ENCODE measurements around the gene FAIM2.

FAIM2 gene

DNA sequence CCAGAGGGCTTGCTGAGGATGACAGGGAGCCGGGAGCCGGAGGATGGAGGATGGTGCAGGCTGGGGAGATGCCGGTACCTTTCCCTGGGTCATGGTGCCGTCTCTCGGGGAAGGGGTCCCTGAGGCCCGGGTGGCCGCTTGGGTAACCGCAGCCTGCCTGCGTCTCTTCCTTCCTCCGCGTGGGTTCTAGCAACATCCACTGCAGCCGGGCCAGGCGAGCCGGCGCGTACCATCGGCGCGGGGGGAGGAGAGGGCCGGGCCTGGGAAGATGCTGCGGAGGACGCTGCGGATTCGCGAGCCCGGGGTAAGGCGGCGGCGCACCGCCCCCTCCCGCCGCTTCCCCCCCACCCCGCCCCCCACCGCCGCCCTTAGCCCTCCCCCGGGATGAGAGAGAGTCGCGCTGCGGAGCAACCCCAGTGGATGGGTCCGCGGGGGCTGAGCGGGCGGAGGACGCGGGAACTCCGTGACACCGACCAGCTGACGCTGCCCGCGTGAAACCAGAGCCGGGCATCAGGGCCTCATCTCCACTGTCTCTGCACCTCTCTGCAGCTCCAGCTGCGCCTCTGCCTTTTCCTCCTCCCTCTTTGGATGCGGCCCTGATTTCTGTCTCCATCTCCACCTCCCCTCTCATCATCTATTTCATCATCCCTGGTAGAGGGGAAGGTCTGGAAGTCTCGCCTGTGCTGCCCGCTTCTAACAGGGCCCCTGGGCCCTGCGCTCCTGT lies at the start of gene FAIM2:
Gene FAIM2, minus strand, starts transcription at position 201 of the 724 bp plus-strand sequence. Its CDS starts 108 bp downstream, at position 93.
- DNase-seq = no peak

- DNase-seq = no peak
These were observed 49.5 kb upstream of the FAIM2 start for GRCh38 chr12:49953151-49953550.

DNA sequence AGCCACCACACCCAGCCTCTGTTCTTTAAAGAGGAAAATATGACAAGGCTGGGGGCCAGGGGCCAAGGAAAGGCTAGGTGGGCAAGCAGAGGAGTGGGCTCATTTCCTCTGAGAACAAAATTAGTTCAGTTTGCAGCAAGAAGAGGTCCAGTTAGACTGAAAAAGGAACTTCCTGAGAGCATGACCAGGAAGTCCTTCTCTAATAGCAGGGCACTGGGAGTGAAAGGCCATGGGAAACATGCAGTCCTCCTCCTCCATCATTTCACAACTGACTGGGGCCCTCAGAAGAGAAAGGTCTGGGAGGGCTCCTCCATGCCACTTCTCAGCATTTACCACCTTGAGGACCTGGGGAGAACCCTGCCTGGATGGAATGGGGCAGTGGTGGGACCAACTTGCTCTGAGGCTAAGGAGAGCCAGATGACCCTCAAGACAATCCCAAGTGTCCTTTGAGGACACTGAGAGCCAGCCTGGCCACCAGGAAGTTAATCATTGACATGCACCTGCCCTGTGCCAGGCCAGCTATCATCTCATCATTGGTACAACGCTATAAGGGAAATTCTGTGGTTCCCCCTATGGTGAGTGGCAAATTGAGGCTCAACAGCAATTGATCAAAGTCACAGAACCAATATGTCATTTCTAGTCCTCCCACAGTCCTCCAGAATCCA lies 48.8 kb upstream of the FAIM2 start:
- no peak for DNase-seq

GRCh38 chr12:49951411-49952240 lies 47.9 kb upstream of the FAIM2 start:
- no peak for DNase-seq

DNA sequence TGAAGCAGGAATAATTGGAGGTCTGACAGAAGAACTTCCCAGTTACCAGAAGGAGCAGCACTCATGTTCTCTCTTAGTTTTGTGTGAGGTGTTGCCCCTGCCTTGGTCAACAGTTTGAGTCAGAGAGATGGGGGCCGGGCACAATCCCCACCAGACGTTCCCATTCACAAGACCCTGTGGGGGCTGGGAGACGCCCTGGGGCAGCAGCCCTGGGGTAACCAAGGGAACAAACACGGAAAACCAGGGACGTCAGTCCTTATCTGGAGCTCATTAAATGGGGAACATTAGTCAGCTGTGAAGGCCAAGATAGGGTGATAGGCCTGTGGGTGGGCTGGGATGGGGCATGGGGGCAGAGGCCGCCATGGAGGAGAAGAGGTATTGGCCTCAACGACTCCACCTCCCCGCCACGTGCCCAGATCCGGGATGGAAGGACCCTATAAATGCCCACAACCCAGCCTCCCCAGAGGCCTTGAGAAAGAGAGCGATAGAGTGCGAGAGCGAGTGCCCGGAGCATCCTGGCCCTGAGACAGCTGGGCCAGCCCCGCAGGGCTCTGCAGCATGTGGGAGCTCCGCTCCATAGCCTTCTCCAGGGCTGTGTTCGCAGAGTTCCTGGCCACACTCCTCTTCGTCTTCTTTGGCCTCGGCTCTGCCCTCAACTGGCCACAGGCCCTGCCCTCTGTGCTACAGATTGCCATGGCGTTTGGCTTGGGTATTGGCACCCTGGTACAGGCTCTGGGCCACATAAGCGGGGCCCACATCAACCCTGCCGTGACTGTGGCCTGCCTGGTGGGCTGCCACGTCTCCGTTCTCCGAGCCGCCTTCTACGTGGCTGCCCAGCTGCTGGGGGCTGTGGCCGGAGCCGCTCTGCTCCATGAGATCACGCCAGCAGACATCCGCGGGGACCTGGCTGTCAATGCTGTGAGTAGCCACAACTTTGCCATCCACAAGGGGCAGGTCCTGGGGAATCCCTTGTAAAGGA lies 46.9 kb upstream of the FAIM2 start, which contains the start of gene AQP2:
Gene AQP2, plus strand, starts transcription at position 465 of the 979 bp plus-strand sequence. Its CDS starts 94 bp downstream, at position 559.
- DNase-seq = no peak

DNA sequence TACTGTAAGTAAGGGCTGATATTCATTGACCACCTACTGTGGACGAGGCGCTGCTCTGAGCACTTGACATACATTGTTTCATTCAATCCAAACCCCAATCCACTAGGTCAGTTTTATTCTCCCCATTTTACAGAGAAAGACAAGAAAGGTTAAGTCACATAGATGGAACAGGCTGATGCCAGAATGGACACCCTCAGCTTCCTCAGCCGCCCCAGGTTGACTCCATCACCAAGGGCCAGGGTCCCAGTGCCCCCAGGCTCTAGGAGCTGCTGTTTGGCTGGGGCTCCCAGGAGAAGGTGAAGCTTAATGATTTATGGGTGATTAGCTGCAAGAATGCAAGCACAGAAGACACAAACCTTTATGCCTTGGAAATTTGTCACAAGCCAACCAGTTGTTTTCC lies 46.2 kb upstream of the FAIM2 start:
- DNase-seq = no peak

- DNase-seq = no peak
These were observed 45.5 kb upstream of the FAIM2 start for GRCh38 chr12:49948866-49949845.

- DNase-seq = no peak
These were observed 44.0 kb upstream of the FAIM2 start for GRCh38 chr12:49947593-49948226.

DNA sequence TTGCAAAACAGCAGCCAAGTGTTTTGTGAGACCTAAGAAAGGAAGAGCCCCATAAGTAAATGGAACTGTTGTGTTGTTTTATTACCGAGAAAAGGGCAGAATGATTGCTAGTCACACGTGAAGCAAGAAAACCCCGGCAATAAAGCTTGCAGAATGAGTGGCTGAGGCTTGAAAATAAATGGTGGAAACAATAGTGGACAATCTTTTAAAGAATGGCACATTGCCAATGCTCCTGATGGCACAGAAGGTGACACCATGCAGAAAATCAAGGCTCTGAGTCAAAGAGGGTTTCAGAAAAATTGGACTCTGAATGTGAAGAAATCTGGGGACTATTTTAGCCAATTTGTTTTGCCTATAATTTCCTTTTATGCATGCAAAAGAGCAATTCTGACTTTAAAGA lies 42.8 kb upstream of the FAIM2 start:
- DNase-seq = no peak

- no peak for DNase-seq
These were observed 42.4 kb upstream of the FAIM2 start for GRCh38 chr12:49946086-49946485.

DNA sequence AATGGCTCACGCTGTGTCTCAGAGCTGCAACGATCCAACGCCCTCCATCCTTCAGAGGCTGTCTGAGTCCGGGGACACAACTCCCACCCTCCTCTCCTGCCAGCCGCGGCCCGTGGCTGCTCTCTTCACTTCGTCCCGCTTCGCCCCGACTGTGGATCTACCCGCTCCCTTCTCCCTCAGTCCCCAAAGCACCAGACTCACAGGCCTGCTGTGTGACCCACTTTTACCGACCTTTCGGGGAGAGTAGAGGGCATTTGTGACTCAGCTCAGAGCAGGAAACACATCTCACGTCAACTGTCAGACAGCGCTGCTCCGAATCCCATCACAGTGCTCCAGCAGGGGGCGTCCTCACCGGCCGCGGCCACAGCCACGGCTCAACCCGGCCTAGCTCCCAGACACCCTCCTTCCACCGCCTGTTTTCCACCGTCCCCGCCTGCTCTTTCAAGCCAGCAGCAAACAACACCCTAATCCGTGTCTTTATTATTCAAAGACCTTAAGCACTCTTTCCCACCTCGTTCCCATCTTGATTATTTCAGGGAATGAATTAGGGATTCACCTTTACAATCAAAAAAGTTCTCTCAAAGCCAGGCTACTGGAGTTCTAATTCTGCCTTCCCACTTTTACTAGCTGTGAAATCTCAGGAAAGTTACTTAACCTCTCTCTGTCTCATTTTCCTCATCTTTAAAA lies 41.8 kb upstream of the FAIM2 start:
- DNase-seq = peak in 1 of 2 experiments; percentile 69

- no peak for DNase-seq
These were observed 41.0 kb upstream of the FAIM2 start for GRCh38 chr12:49944718-49945117.

- DNase-seq = no peak
These were observed 40.3 kb upstream of the FAIM2 start for GRCh38 chr12:49944046-49944445.

GRCh38 chr12:49943625-49943960 lies 39.9 kb upstream of the FAIM2 start:
- DNase-seq = no peak

DNA sequence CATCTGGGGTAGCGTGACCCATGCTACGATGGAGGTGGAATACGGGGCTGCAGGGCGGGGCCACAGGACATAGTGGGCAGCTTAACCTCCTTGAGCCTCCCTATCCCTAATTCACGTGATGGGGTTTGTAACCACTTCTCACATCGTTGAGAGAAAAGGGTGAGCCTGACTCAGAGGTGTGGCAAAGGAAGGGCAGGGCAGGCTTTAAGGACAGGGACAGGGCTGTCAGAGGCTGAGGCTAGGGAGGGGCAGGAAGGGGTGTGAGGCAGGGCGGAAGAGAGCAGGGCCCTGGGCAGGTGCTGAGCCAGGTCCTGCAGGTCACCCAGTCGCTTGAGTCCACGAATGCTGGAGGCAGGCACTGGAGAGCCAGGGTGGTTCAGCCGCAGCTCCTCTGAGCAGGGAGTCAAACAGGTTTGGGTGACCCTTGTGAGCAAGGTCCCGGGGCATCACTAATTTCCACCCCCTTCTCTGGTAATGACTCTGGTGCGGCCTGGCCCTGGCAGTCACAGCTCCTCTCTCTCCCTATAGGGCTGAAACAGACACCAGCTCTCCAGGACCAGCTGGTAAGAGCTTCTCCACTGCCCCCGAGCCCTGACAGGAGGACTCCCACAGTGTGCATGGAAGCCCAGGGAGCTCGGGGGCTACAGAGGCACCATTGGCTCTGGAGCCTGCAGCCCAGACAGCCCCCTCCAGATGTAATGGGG lies 39.4 kb upstream of the FAIM2 start:
- DNase-seq = no peak

GRCh38 chr12:49942512-49942893 lies 38.8 kb upstream of the FAIM2 start:
- DNase-seq = no peak

DNA sequence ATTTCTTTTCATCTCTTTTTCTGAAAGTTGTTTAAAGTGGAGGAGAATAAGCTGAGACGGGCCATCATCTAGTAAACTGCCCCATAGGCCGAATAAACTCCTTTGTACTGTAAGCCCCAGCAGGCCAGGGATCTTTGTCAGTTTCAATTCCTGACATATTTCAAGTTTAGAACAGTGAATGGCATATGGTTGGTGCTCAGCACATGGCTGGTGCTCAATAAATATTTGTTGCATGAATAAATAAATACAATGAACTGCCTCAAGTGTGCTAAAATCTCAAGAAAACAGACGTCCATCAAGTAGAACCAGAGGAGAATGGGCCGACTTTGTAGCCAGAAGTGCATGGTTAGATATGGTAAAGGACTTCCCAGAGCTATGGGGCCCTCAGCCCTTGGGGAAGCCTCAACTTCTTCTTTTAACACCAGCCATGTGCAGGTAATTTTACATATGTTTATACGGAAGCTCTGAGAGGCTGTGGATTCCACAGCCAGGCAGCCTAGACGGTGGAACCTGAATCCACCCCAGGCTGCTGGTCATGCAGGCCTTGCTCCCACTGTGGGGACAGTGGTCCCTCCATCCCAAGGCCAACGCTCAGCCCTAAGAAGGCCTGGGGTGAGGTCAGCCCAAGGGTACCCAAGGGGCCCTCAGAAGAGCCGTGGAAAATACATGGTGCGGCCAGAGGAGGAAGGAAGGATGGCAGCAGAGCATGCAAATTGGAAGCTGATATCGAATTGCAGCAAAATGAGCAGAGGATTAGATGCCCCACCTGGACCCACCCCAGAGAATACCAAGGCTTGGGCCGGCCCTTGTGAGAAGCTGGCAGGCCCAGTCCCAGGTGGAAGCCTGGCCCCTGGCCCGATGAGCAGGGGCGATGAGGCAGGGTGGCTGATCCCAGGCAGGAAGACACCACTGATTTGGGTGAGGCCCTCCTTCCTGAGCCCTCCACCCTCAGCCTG lies 38.1 kb upstream of the FAIM2 start:
- DNase-seq = no peak

DNA sequence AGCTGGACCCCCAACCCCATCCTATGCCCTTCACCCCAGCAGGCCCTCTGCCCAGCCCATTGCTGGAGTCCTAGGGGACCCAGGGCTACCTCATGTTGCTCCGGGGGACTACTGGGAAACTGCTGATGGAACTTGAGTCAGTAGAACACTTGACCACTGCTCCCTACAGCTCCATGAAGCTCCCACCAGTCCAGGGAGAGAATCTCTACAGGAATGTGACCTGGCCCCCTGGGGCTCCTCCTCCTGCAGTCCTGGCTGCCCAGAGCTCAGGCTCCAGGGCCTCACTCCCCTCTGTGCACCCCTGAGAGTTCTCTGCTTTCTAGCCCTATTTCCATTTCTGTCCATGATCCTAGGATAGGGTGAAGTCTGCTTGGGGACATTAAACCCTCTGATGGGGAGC lies 36.0 kb upstream of the FAIM2 start:
- no peak for DNase-seq

Data from SW 1271 (cell line).